Measurements from ENCODE around the gene NR2F2. TPM values are rescaled to one million over a fixed set of nuclear protein-coding genes. Genes with fewer than 3 reads are reported as not detected.

NR2F2 gene
- total and polyA plus RNA-seq, 2 experiments from 2014 or later, result 0.16 TPM; not detected in 1

- Histone ChIP-seq H3K27ac (ENCODE audit: low read depth) (no peak overlapping the region), H3K4me2 (peak overlapping the region; percentile 80; the same call in 1 of the 2 replicates)
Observed at GRCh38 chr15:96358001-96358801, 27.7 kb downstream of the NR2F2 start.

More at GRCh38 chr15:96358001-96358801, 27.7 kb downstream of the NR2F2 start:
- no peak for ATAC-seq
- H3K4me1 Mint-ChIP-seq, result peaks cover 57% of the 10 kb centered on the region
- H3K4me3 ChIP-seq, result peak overlapping the region; percentile 67; the same call in 1 of the 2 replicates
- H3K36me3 Mint-ChIP-seq (ENCODE audit: low read depth), result no peaks in the 10 kb centered on the region
- H3K36me3 ChIP-seq (ENCODE audit: insufficient read depth), result no peaks in the 10 kb centered on the region
- H3K9me3 Mint-ChIP-seq, result no peaks in the 10 kb centered on the region; the same call in 1 of the 3 replicates
- H3K9me2 ChIP-seq (ENCODE audit: insufficient read depth), result no peaks in the 10 kb centered on the region
- no peaks in the 10 kb centered on the region for H3K79me2 ChIP-seq (replicated peaks; ENCODE audit: insufficient read depth)
- peak; percentile 45 for DNase-seq (ENCODE audit: low spot score)
- H3K27me3 Mint-ChIP-seq (ENCODE audit: insufficient read depth, low read depth, poor library complexity), result peaks cover 9% of the 10 kb centered on the region
- peak; percentile 79 for TF ChIP-seq EZH2 (IDR thresholded peaks at IDR 0.05; ENCODE audit: low read depth, unreplicated experiment)
- TF ChIP-seq CREB1 (CRISPR knock-in tag; IDR thresholded peaks at IDR 0.05; ENCODE audit: low read depth), result no peak
- TF ChIP-seq, protein P1, sequence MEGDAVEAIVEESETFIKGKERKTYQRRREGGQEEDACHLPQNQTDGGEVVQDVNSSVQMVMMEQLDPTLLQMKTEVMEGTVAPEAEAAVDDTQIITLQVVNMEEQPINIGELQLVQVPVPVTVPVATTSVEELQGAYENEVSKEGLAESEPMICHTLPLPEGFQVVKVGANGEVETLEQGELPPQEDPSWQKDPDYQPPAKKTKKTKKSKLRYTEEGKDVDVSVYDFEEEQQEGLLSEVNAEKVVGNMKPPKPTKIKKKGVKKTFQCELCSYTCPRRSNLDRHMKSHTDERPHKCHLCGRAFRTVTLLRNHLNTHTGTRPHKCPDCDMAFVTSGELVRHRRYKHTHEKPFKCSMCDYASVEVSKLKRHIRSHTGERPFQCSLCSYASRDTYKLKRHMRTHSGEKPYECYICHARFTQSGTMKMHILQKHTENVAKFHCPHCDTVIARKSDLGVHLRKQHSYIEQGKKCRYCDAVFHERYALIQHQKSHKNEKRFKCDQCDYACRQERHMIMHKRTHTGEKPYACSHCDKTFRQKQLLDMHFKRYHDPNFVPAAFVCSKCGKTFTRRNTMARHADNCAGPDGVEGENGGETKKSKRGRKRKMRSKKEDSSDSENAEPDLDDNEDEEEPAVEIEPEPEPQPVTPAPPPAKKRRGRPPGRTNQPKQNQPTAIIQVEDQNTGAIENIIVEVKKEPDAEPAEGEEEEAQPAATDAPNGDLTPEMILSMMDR (conservative IDR thresholded peaks at IDR 0.05; ENCODE audit: low read depth in 2 of 2), result no peak
- TF ChIP-seq ETS1 (IDR thresholded peaks at IDR 0.05), result no peak
- TF ChIP-seq ZNF114 (CRISPR knock-in tag; IDR thresholded peaks at IDR 0.05), result no peak
- no peak for TF ChIP-seq STAT1 (IDR thresholded peaks at IDR 0.05; ENCODE audit: unreplicated experiment)
- TF ChIP-seq EZH2phosphoT487 (IDR thresholded peaks at IDR 0.05; ENCODE audit: unreplicated experiment), result peak; percentile 63
- TF ChIP-seq, protein P2, sequence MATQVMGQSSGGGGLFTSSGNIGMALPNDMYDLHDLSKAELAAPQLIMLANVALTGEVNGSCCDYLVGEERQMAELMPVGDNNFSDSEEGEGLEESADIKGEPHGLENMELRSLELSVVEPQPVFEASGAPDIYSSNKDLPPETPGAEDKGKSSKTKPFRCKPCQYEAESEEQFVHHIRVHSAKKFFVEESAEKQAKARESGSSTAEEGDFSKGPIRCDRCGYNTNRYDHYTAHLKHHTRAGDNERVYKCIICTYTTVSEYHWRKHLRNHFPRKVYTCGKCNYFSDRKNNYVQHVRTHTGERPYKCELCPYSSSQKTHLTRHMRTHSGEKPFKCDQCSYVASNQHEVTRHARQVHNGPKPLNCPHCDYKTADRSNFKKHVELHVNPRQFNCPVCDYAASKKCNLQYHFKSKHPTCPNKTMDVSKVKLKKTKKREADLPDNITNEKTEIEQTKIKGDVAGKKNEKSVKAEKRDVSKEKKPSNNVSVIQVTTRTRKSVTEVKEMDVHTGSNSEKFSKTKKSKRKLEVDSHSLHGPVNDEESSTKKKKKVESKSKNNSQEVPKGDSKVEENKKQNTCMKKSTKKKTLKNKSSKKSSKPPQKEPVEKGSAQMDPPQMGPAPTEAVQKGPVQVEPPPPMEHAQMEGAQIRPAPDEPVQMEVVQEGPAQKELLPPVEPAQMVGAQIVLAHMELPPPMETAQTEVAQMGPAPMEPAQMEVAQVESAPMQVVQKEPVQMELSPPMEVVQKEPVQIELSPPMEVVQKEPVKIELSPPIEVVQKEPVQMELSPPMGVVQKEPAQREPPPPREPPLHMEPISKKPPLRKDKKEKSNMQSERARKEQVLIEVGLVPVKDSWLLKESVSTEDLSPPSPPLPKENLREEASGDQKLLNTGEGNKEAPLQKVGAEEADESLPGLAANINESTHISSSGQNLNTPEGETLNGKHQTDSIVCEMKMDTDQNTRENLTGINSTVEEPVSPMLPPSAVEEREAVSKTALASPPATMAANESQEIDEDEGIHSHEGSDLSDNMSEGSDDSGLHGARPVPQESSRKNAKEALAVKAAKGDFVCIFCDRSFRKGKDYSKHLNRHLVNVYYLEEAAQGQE (IDR thresholded peaks at IDR 0.05; ENCODE audit: unreplicated experiment), result no peak
- peaks cover 100% of the 10 kb centered on the region for H3K27me3 ChIP-seq (ENCODE audit: insufficient read depth)
- peaks cover 46% of the 10 kb centered on the region for H3K4me1 ChIP-seq (ENCODE audit: insufficient read depth)
- H3K4me3 Mint-ChIP-seq, result peak overlapping the region; percentile 67; the same call in 2 of the 3 replicates
- H3K27ac Mint-ChIP-seq, result no peak overlapping the region
- peaks cover 21% of the 10 kb centered on the region; the same call in 1 of the 2 replicates for H3F3A ChIP-seq (replicated peaks; ENCODE audit: low read depth)
- no peak overlapping the region for H2AFZ ChIP-seq
- peaks cover 37% of the 10 kb centered on the region for H4K20me1 ChIP-seq (replicated peaks; ENCODE audit: insufficient read depth)
